OCI-LY7 (cell line): Measurements from ENCODE around the gene SLC13A1.

Experiments used
- CTCF ChIP-seq: fragments of 200-600 bp; sonication (generic); conservative IDR thresholded peaks from 2 replicates; pipeline ENCODE4 v1.5.1; 2014; ENCODE audit warnings: mild to moderate bottlenecking, antibody characterized with exemption, low read length, moderate library complexity, mixed read lengths
- EZH2phosphoT487 ChIP-seq: fragments of 200-600 bp; sonication (generic); IDR thresholded peaks from 2 replicates; pipeline ENCODE4 v1.6.1; 2018; ENCODE audit warnings: low read depth, borderline replicate concordance, mild to moderate bottlenecking, mixed run types, antibody characterized with exemption, low read length, moderate library complexity, mixed read lengths

- TF ChIP-seq CTCF (no peak), EZH2phosphoT487 (no peak)
These were observed 132.0 kb downstream of the SLC13A1 start for GRCh38 chr7:123067814-123068213.
